ENCODE results near the gene HNRNPDL. TPM values are rescaled to one million over a fixed set of nuclear protein-coding genes. Genes with fewer than 3 reads are reported as not detected.
"Not testable (repeated sequence)": the region's sequence is repeated elsewhere in the genome, so short reads cannot be mapped to it uniquely, and the experiment has no call there.

The HNRNPDL gene
- total and polyA plus RNA-seq, 2 donors (not counting 1 experiment from before 2014, with no cell fraction given) = 296 to 370 TPM

DNA sequence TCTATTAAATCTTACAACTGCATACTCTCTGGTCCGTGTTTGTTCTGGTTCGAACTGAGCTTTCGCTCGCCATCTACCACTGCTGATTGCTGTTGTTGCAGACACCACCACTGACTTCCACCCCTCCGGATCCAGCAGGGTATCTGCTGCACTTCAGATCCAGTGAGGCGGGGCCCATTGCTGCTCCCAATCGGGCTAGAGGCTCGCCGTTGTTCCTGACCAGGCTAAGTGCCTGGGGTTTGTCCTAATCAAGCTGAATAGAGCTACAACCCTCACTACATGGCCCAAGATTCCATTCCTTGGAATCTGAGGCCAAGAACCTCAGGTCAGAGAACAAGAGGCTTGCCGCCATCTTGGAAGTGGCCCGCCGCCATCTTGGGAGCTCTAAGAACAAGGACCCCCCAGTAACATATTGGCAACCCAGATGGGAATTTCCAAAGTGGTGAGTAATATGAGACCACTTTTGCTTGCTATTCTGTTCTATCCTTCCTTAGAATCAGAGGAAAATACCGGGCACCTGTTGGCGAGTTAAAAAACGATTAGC, 43.4 kb upstream of the HNRNPDL start:
- TF ChIP-seq EZH2 (IDR thresholded peaks at IDR 0.05; ENCODE audit: borderline replicate concordance, insufficient read depth, low read depth, low read length, poor library complexity, severe bottlenecking) = no peak
- TF ChIP-seq CTCF (IDR thresholded peaks at IDR 0.05) = no peak
- H3K27ac ChIP-seq (ENCODE audit: low read length in 2 of 2) = no peak overlapping the region
- no peak overlapping the region for H3K4me3 ChIP-seq (ENCODE audit: control extremely low read depth in 1 of 5, extremely low read depth in 1 of 5, insufficient read depth in 1 of 5, low read depth in 2 of 5, low read length in 4 of 5)
- POLR2A ChIA-PET = no interaction called here
- H3K4me2 ChIP-seq (replicated peaks; ENCODE audit: low read depth, low read length, poor library complexity, severe bottlenecking) = no peak overlapping the region
- no peak for DNase-seq
- no peak overlapping the region for H3K27ac Mint-ChIP-seq
- no peaks in the 10 kb centered on the region for H3K9me3 Mint-ChIP-seq (ENCODE audit: insufficient read depth)
- H2AFZ ChIP-seq (ENCODE audit: insufficient read depth, low read depth, low read length, poor library complexity, severe bottlenecking) = no peak overlapping the region
- CTCF ChIA-PET = no interaction called here
- no peak for ATAC-seq (ENCODE audit: low read depth)
- H3K27me3 Mint-ChIP-seq = no peaks in the 10 kb centered on the region
- WGBS (ENCODE audit: insufficient coverage) = 100% methylated on average over 10 of the region's 15 CpGs
- H4K20me1 ChIP-seq (ENCODE audit: control insufficient read depth, insufficient read depth, low read length, poor library complexity, severe bottlenecking) = no peaks in the 10 kb centered on the region
- H3K4me3 Mint-ChIP-seq = no peak overlapping the region
- no peaks in the 10 kb centered on the region for H3K27me3 ChIP-seq (replicated peaks in 1 of 4; ENCODE audit: control extremely low read depth in 1 of 4, control insufficient read depth in 3 of 4, insufficient read depth in 4 of 4, low read length in 3 of 4)
- H3K9ac ChIP-seq (ENCODE audit: low read length) = no peak overlapping the region
- intact Hi-C loops (cut with micrococcal nuclease) = no loop called here
- H3K9me3 ChIP-seq (ENCODE audit: control extremely low read depth in 1 of 3, control insufficient read depth in 2 of 3, insufficient read depth in 1 of 3, low read length in 2 of 3) = no peaks in the 10 kb centered on the region
- H3K4me1 Mint-ChIP-seq = no peaks in the 10 kb centered on the region
- H3K4me1 ChIP-seq (ENCODE audit: control insufficient read depth in 2 of 2, insufficient read depth in 2 of 2, low read length in 2 of 2) = no peaks in the 10 kb centered on the region
- H3K36me3 ChIP-seq (replicated peaks in 1 of 2; ENCODE audit: control extremely low read depth in 1 of 2, control insufficient read depth in 1 of 2, extremely low read depth in 1 of 2, insufficient read depth in 2 of 2, low read length in 1 of 2) = no peaks in the 10 kb centered on the region
- no peaks in the 10 kb centered on the region for H3K79me2 ChIP-seq (ENCODE audit: control insufficient read depth, insufficient read depth, low read length)

DNA sequence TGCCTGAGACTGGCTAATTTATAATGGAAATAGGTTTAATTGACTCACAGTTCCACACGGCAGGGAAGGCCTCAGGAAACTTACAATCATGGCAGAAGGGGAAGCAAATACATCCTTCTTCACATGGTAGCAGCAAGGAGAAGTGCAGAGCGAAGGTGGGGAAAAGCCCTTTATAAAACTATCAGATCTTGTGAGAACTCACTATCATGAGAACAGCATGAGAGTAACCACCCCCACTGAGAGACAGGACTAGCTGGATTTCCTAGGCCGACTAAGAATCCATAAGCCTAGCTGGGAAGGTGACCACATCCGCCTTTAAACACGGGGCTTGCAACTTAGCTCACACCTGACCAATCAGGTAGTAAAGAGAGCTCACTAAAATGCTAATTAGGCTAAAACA, 42.8 kb upstream of the HNRNPDL start:
- H3K4me3 ChIP-seq (ENCODE audit: control extremely low read depth in 1 of 5, extremely low read depth in 1 of 5, insufficient read depth in 1 of 5, low read depth in 2 of 5, low read length in 4 of 5); H3K4me1 ChIP-seq (ENCODE audit: control insufficient read depth in 2 of 2, insufficient read depth in 2 of 2, low read length in 2 of 2); H4K20me1 ChIP-seq (ENCODE audit: control insufficient read depth, insufficient read depth, low read length, poor library complexity, severe bottlenecking); ATAC-seq (ENCODE audit: low read depth); H3K4me2 ChIP-seq (replicated peaks; ENCODE audit: low read depth, low read length, poor library complexity, severe bottlenecking); intact Hi-C loops (cut with micrococcal nuclease); POLR2A ChIA-PET; H3K27ac Mint-ChIP-seq; DNase-seq; H2AFZ ChIP-seq (ENCODE audit: insufficient read depth, low read depth, low read length, poor library complexity, severe bottlenecking); H3K9ac ChIP-seq (ENCODE audit: low read length); H3K9me3 ChIP-seq (ENCODE audit: control extremely low read depth in 1 of 3, control insufficient read depth in 2 of 3, insufficient read depth in 1 of 3, low read length in 2 of 3); H3K36me3 ChIP-seq (replicated peaks in 1 of 2; ENCODE audit: control extremely low read depth in 1 of 2, control insufficient read depth in 1 of 2, extremely low read depth in 1 of 2, insufficient read depth in 2 of 2, low read length in 1 of 2); H3K4me3 Mint-ChIP-seq; H3K27me3 Mint-ChIP-seq; H3K9me3 Mint-ChIP-seq (ENCODE audit: insufficient read depth); H3K79me2 ChIP-seq (ENCODE audit: control insufficient read depth, insufficient read depth, low read length); H3K4me1 Mint-ChIP-seq; H3K27ac ChIP-seq (ENCODE audit: low read length in 2 of 2); H3K27me3 ChIP-seq (replicated peaks in 1 of 4; ENCODE audit: control extremely low read depth in 1 of 4, control insufficient read depth in 3 of 4, insufficient read depth in 4 of 4, low read length in 3 of 4); CTCF ChIA-PET: not testable (repeated sequence)
- WGBS (ENCODE audit: insufficient coverage) = 40% methylated on average over 1 of the region's 5 CpGs

All from B cell (primary cell).